Neural progenitor cell (in vitro differentiated cells): ENCODE data around the gene SCRN1. TPM values are rescaled to one million over a fixed set of nuclear protein-coding genes. Genes with fewer than 3 reads are reported as not detected.

Experiments used
- DNase-seq: peaks from one replicate; pipeline ENCODE4 v3.0.0-alpha.2; 2016; ENCODE audit warnings: low spot score
- H2AFZ ChIP-seq: fragments of 200-600 bp; sonication (generic); replicated peaks from 2 replicates; pipeline ENCODE4 v1.6.1; 2016; ENCODE audit warnings: antibody characterized with exemption
- H3F3A ChIP-seq: fragments of 200-600 bp; sonication (generic); 2 replicates; pipeline ENCODE4 v1.6.1; 2016; ENCODE audit warnings: antibody characterized with exemption, low read depth
- H3K27ac ChIP-seq: fragments of 200-600 bp; sonication (generic); 2 replicates; pipeline ENCODE4 v1.5.1; 2016; ENCODE audit warnings: mild to moderate bottlenecking
- H3K27me3 ChIP-seq: fragments of 200-600 bp; sonication (generic); 2 replicates; pipeline ENCODE4 v1.6.1; 2016; ENCODE audit warnings: mild to moderate bottlenecking, moderate library complexity
- H3K36me3 ChIP-seq: fragments of 200-600 bp; sonication (generic); 2 replicates; pipeline ENCODE4 v1.5.1; 2016
- H3K4me1 ChIP-seq: fragments of 200-600 bp; sonication (generic); 2 replicates; pipeline ENCODE4 v1.6.1; 2016; ENCODE audit warnings: mixed run types
- H3K4me2 ChIP-seq: fragments of 200-600 bp; sonication (generic); 2 replicates; pipeline ENCODE4 v1.6.1; 2016
- H3K4me3 ChIP-seq: fragments of 200-600 bp; sonication (generic); 2 replicates; pipeline ENCODE4 v1.5.1; 2016
- H3K79me2 ChIP-seq: fragments of 200-600 bp; sonication (generic); 2 replicates; pipeline ENCODE4 v1.6.1; 2016; ENCODE audit warnings: low read depth
- H3K9ac ChIP-seq: fragments of 200-600 bp; sonication (generic); 2 replicates; pipeline ENCODE4 v1.6.1; 2016
- H3K9me3 ChIP-seq: fragments of 200-600 bp; sonication (generic); 2 replicates; pipeline ENCODE4 v1.5.1; 2016; ENCODE audit warnings: low read depth
- H4K20me1 ChIP-seq: fragments of 200-600 bp; sonication (generic); 2 replicates; pipeline ENCODE4 v1.6.1; 2016; ENCODE audit warnings: low read depth
- H3K27ac Mint-ChIP-seq: 3 replicates; pipeline ENCODE4 v1.8.0; 2021; ENCODE audit warnings: mixed read lengths
- H3K27me3 Mint-ChIP-seq: 2 replicates; pipeline ENCODE4 v1.8.0; 2022; ENCODE audit warnings: low read depth, mild to moderate bottlenecking, inconsistent platforms, moderate library complexity, mixed read lengths; ENCODE audit not compliant: insufficient read depth
- H3K36me3 Mint-ChIP-seq: 3 replicates; pipeline ENCODE4 v1.8.0; 2021; ENCODE audit warnings: mixed read lengths
- H3K4me1 Mint-ChIP-seq: 3 replicates; pipeline ENCODE4 v1.8.0; 2021; ENCODE audit warnings: mixed read lengths
- H3K4me3 Mint-ChIP-seq: 3 replicates; pipeline ENCODE4 v1.8.0; 2021; ENCODE audit warnings: mild to moderate bottlenecking, moderate library complexity, mixed read lengths
- H3K9me3 Mint-ChIP-seq: 3 replicates; pipeline ENCODE4 v1.8.0; 2020; ENCODE audit warnings: mixed read lengths
- EZH2 ChIP-seq: fragments of 200-600 bp; sonication (generic); IDR thresholded peaks from 2 replicates; pipeline ENCODE4 v1.6.1; 2017; ENCODE audit warnings: antibody characterized with exemption, mild to moderate bottlenecking, moderate library complexity
- EZH2phosphoT487 ChIP-seq: fragments of 200-600 bp; sonication (generic); IDR thresholded peaks from 2 replicates; pipeline ENCODE4 v1.6.1; 2017; ENCODE audit warnings: antibody characterized with exemption
- total RNA-seq: library from RNA; depleted of rRNA; stranded (reverse); fragments of >200 nt; gene quantifications from 2 replicates; pipeline ENCODE4 v1.2.3, GENCODE V29; 2015; ENCODE audit warnings: low replicate concordance
- TF ChIP-seq, protein P1 (sequence below): fragments of 200-600 bp; sonication (generic); IDR thresholded peaks from 2 replicates; pipeline ENCODE4 v1.5.1; 2017; ENCODE audit warnings: antibody characterized with exemption, mild to moderate bottlenecking

The SCRN1 gene
- total RNA-seq, 1 donor from 2014 or later, result 106 TPM

DNA sequence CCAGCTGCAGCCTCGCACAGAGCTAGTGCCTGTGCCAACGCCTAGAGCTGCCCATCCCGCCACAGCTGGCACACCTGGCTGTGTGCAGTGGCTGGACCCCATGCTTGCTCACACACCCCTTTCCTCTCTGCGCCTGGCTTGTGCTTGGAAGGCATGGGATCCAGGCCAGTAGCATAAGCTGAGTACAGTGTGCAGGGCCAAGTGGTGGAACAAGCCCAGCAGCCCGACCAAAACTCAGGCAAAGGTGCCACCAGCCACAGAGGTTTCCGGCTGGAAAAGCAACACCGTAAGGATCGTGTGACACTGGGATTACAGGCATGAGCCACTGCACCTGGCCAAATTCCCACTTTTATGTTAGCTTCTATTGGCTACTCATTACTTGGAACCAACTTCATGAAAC is 38.4 kb downstream of the SCRN1 start:
- H3K36me3 Mint-ChIP-seq, result peaks cover 35% of the 10 kb centered on the region

DNA sequence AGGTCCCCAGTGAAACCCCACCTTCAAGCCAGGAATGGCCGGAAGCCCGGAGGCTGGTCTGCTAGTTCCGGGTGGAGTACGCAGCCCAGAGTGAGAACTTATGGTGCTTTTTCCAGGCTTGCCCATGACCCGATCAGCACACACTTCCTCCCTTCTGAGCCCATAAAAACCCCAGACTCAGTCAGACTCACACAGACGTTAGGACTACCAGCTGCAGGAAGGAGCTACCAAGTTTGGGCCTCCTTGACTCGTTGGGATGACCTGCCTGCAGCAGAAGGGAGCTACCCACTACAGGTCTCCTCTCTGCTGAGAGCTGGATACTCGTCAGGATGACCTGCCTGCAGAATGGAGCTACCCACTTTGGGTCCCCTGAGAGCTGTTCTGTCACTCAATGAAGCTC is 39.1 kb downstream of the SCRN1 start:
- Histone ChIP-seq H3K4me3 (no peak overlapping the region), H3K9ac (no peak overlapping the region), H3K4me1 (no peaks in the 10 kb centered on the region), H3K27me3 (no peaks in the 10 kb centered on the region), H2AFZ (no peak overlapping the region), H4K20me1 (no peaks in the 10 kb centered on the region), H3F3A (no peaks in the 10 kb centered on the region), H3K9me3 (no peaks in the 10 kb centered on the region), H3K36me3 (no peaks in the 10 kb centered on the region), H3K27ac (no peak overlapping the region), H3K4me2 (no peak overlapping the region), H3K79me2 (no peaks in the 10 kb centered on the region)
- H3K27me3 Mint-ChIP-seq, result no peaks in the 10 kb centered on the region
- H3K9me3 Mint-ChIP-seq, result no peaks in the 10 kb centered on the region
- peaks cover 3% of the 10 kb centered on the region for H3K4me1 Mint-ChIP-seq
- H3K36me3 Mint-ChIP-seq, result peaks cover 42% of the 10 kb centered on the region
- TF ChIP-seq EZH2 (no peak), EZH2phosphoT487 (no peak)
- TF ChIP-seq, protein P1, sequence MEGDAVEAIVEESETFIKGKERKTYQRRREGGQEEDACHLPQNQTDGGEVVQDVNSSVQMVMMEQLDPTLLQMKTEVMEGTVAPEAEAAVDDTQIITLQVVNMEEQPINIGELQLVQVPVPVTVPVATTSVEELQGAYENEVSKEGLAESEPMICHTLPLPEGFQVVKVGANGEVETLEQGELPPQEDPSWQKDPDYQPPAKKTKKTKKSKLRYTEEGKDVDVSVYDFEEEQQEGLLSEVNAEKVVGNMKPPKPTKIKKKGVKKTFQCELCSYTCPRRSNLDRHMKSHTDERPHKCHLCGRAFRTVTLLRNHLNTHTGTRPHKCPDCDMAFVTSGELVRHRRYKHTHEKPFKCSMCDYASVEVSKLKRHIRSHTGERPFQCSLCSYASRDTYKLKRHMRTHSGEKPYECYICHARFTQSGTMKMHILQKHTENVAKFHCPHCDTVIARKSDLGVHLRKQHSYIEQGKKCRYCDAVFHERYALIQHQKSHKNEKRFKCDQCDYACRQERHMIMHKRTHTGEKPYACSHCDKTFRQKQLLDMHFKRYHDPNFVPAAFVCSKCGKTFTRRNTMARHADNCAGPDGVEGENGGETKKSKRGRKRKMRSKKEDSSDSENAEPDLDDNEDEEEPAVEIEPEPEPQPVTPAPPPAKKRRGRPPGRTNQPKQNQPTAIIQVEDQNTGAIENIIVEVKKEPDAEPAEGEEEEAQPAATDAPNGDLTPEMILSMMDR, result no peak
- H3K4me3 Mint-ChIP-seq, result no peak overlapping the region
- DNase-seq, result no peak
- H3K27ac Mint-ChIP-seq, result no peak overlapping the region

More for the DNA sequence above, 38.4 kb downstream of the SCRN1 start:
- Mint-ChIP-seq H3K9me3 (no peaks in the 10 kb centered on the region), H3K4me3 (no peak overlapping the region), H3K27ac (no peak overlapping the region), H3K4me1 (peaks cover 6% of the 10 kb centered on the region), H3K27me3 (no peaks in the 10 kb centered on the region)
- no peak for TF ChIP-seq EZH2
- TF ChIP-seq, protein P1, result no peak
- TF ChIP-seq EZH2phosphoT487, result no peak
- Histone ChIP-seq H3K27me3 (no peaks in the 10 kb centered on the region), H3K9me3 (no peaks in the 10 kb centered on the region), H3K4me1 (no peaks in the 10 kb centered on the region), H3K4me3 (no peak overlapping the region), H2AFZ (no peak overlapping the region), H3K27ac (no peak overlapping the region), H3F3A (no peaks in the 10 kb centered on the region), H3K36me3 (no peaks in the 10 kb centered on the region), H3K9ac (no peak overlapping the region), H4K20me1 (peaks cover 4% of the 10 kb centered on the region), H3K4me2 (no peak overlapping the region), H3K79me2 (peaks cover 3% of the 10 kb centered on the region)
- DNase-seq, result no peak

DNA sequence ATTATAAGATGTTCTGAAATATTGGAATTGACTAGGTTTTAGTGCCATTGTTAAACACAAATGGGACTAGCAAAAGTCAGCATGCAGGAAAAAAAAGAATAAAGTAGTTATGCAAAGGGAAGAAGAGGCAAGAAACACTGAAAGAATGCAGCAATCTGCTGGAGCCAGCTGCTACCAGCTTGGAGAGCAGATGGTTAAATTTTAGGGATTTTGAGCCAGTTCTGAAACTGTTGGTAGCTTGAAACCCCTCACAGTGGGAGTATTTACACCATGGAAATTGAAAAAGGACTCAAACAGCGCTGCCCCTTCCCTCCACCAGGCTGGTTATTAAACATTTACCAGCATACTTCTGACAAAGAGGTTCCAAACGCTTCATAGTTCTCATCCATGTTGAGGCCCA is 41.0 kb downstream of the SCRN1 start:
- no peaks in the 10 kb centered on the region for H3K79me2 ChIP-seq
- no peak for DNase-seq
- H3K9ac ChIP-seq, result no peak overlapping the region
- TF ChIP-seq EZH2 (no peak), EZH2phosphoT487 (no peak)
- TF ChIP-seq, protein P1, result no peak
- Mint-ChIP-seq H3K9me3 (no peaks in the 10 kb centered on the region), H3K4me1 (no peaks in the 10 kb centered on the region), H3K36me3 (peaks cover 48% of the 10 kb centered on the region), H3K4me3 (no peak overlapping the region), H3K27ac (no peak overlapping the region), H3K27me3 (no peaks in the 10 kb centered on the region)
- H2AFZ ChIP-seq, result no peak overlapping the region
- H3K4me3 ChIP-seq, result no peak overlapping the region
- no peaks in the 10 kb centered on the region for H3K27me3 ChIP-seq
- no peaks in the 10 kb centered on the region for H3K9me3 ChIP-seq
- H3F3A ChIP-seq, result no peaks in the 10 kb centered on the region
- no peaks in the 10 kb centered on the region for H4K20me1 ChIP-seq
- H3K4me2 ChIP-seq, result no peak overlapping the region
- H3K36me3 ChIP-seq, result no peaks in the 10 kb centered on the region
- H3K27ac ChIP-seq, result no peak overlapping the region
- H3K4me1 ChIP-seq, result no peaks in the 10 kb centered on the region
